NCI-H1694 (cell line): ENCODE data around the gene PEX5L.
A peak's percentile ranks its signal among the peaks of the same experiment; 100 is the strongest.

Experiments
- DNase-seq: peaks from one replicate; lab custom pipeline; 2025; lab: John Stamatoyannopoulos, UW

The PEX5L gene

DNA sequence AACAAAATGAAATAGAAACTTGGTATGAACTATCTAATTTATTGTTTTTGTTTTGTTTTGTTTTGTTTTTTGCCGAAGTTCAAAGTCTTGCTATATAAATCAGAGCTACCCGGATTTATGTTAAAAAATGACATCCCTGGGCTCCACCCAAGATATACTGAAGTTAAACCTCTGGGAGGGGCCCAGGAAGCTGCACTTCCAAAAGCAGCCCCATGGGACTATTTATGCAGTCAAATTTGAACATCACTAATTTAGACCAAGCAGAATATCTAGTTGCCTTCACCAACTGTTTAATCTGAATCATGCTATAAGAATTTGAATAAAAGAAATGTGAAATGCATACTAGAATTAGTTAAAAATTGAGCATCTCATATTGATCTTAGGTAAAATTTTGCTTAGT, 32.2 kb downstream of the PEX5L start:
- no peak for DNase-seq

DNA sequence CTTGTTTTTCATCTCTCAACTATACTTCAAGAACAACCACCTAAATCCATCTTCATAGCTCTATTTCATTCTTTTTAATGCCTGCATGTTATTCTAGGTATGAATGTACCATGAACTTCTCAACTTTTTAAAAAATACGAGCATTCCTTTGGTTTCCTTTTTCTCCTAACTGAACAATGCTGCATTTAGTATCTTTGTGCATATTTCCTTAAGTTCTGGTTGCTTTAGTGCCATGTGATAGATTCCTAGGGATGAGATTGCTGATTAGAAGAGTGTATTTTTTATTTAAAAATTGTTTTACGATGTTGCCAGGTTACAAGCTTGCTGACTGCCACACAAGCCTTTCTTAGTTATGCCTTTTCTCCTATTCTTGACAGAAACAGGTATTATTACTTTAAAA, 34.7 kb downstream of the PEX5L start:
- no peak for DNase-seq

DNA sequence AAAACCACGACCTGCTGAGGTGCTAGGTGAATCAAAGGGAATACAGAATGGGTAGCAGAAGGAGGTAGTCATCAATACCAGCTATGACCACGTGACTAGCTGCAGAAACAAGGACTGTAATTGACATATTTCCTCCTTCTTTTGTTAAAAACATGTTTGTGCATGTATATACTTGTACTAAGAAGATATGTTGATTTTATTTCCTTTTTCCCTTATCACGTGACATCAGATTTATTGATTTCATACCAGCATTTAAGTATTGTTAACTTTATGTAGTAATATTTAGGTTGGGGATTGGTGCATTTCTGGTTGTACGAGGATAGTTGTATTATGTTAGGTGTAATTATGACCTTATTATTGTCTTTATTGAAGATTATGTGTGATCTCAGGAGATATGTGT, 36.2 kb downstream of the PEX5L start:
- DNase-seq: no peak

DNA sequence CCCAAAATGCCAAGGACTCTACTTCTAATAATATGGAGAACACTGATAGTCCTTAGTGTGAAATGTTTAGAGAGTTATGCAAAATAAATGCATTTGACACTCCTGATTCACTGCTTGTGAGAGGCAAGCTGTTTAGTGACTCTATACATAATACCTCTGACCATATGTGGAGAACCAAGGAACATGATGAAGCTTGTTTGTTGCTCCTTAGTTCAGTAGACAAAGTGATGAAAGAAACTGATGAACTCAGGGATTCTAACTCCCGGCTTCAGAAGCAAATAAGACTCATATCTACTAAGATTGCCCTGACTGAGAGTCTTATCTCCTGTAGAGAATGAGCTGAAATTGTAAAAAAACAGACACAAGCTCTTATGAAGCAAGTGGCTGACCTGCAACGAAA, 41.3 kb downstream of the PEX5L start:
- no peak for DNase-seq

DNA sequence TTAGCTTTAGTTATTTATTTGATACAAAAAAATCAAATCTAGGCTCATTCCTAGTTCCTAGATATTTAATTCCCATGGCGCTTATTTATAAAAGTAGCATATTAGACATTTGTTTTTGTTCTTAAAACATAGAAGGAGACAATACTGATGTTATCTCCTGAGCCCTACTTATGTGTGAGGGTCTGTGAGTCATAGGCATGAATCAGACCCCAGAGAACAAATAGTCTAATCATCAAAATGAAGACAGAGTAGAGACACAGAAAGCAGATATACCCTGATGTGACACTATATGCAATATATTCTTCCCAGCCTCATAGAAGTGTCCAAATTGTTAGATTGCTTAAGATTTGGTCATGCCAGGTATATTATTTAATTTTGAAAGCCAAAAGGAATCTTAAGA, 44.9 kb downstream of the PEX5L start:
- no peak for DNase-seq

DNA sequence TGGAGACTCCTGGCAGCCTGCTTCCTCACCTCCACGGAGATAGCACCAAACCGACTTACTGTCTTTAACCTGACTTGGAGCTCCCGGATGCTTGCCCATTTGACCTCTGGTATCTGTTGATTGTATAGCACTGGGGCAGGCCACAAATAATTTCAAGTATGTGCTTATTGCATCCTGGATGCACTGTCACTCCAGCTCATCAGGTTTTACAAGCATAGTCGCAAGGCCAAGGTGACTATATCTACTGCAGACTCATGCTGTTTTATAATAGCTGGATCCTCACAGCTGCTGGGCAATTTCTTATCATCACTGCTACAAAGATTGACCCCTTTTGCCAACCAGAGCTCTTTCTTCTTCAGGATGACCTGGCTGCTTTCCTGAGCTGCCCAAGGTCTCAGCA, 45.6 kb downstream of the PEX5L start:
- no peak for DNase-seq

DNA sequence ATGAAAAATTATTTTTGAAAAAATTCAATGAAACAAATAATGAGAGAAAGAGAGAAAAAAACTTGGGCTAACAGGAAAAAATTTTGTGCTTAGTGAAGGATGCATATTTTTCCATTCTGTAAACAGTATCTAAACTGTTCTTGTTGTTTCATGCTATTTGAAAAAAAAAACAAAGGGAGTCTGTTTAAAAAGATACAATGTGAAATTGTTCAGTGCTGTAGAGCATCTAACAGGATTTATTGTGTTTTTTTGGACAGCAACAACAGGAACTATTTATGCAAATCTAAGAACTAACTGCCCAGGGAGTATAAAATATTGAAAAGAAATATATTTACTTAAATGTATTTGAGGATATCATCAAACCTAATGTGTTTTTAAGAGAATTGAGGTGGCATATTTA, 55.1 kb downstream of the PEX5L start:
- DNase-seq: no peak

DNA sequence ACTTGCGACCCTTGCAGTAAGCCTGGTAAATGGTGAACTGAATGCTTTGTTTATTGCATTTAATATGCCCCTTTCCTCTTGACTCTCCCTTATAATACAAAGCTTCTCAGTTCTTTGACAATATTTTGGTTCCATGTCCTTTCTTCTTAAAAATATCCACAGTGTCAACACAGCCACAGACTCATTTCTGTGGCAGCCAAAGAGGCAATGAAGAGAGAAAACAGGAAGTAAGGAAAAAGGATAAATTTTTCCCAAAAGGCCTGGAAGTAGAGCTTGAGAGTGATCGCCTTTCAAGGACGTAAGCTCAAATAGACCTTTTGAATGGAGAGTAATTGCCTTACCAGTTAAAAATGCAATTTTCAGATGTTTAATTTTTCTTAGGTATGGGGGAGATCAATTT, 59.4 kb downstream of the PEX5L start:
- DNase-seq: no peak

DNA sequence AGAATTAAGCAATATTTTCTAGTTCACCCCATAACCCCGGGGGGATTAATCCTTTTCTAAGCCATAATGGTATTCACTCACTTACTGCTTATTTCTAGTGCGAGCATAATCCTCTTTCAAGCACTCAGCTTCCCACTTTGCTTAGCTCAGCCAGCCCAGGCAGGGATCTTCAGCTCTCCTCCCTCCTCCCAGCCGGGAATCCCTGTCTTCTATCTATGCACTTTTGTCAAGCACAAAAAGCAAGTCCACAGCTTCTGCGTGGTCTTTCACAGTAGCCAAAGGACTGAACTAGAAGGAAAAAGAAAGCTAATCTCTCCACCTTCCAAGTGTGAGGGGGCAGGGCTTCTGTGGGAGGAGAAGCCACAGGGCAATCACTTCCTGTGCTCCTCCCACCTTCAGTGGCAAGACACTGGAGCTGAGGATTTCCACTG, 62.8 kb downstream of the PEX5L start:
- DNase-seq: no peak

DNA sequence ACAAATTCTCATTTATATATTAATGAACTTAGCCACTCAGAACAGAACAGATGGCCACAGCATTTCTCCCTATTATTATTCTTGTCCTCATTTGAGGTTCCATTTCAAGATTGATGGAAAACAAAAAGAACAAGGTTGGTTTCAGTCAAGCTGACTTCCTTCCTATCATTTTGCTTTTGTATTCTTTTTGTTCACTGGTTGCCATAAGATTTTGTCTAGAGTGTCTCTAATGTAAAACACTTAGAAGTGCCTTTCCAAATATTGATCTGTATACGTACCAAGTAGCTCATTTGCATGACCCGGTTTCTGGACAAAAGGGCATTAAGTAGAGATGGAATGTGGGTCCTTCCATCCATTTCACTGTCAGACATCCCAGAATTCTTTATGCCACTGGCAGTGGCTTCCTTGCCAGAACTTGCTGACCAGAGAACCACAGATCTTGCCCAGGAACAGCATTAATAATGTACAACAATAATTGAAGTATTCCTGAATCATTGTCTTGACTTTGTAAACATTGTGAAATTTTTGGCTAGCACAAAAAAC, 63.8 kb downstream of the PEX5L start:
- DNase-seq: no peak

DNA sequence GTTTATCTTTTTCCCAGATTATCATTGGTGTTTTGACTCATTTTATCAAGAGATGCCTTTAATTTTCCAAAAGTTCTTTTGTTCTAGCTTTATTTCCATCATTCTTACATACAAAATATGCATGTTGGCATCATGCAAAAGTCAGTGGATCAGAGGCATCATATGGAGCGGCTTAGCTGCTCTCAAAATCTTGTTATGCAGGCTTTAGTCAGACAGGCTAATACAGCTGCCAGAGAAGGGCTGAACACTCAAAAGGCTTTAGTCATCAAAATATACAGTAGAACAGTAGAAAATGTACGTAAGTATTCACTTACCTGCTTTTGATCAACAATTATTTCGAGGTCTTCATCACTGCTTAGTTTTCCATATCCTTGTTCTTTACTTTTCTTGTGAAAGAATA, 65.5 kb downstream of the PEX5L start:
- DNase-seq: no peak

DNA sequence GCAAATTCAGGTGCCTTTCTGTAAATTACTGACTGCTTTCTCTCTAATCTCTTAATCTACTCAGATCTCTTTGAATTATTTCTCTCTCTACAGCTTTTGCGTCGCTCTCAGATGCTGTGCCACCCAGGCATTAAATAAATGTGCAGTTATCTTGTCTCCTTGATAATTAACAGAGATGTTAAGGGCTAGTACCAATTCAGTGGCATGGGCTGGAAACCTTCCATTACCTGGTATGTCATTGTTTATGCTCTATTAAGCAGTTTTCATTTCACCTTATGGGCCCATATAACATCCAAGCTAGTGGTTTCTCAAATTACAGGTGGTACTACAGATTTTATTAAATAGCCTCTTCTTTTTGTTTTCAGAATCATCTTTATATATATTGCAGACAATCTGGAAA, 66.0 kb downstream of the PEX5L start:
- DNase-seq: no peak

DNA sequence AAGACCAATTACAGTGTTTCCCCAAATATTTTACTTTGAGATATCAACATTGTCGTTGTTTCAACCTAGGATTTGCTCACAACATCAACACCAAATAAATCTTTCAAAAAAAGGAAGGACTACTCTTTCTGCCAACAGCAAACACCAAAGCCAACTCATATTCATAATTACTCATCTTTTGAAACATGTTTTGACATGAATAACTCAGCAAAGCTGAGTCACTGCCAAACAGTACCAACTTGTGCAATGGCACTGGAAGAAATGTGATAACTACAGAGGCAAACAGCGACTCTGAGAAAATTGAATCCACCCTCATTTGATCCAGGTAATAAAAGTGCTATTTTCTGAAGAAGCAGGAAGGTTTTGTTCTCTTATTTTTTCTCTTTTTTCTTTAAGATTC, 67.2 kb downstream of the PEX5L start:
- peak; percentile 66 for DNase-seq

DNA sequence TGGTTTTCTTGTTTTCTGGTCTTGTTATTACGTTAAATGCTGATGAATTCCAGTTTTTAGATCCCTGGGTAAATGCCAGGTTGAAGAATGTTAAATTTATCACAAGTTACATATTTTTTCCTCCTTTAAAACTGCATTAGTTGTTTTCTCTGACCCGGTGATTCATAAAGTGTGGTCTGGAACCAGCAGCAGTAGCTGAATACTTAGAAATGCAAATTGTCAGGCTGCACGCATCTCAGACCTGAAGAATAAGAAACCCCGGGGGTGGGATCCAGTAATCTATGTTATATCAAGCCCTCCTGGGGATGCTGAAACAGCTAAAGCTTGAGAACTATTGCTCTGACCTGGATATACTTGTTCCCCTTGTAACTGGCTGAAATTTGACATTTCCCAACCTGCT, 69.1 kb downstream of the PEX5L start:
- DNase-seq: no peak

DNA sequence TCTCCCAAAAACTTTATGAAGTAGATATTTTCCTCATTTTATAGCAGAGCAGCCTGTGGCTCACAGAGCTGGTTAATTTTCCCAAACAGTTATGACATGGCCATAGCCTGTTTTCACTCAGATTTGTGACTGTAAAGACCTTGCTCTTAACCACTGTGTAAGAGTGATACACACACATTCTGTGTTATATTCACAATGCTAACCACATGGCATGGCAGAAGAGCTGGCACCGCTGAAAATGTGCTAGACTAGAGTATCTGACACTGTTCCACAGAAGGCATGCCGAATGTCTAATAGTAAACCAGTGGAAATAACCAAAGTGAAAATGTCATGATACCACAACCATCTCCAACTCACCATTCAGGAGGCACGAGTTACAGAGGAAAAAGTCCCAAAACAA, 71.8 kb downstream of the PEX5L start:
- no peak for DNase-seq

DNA sequence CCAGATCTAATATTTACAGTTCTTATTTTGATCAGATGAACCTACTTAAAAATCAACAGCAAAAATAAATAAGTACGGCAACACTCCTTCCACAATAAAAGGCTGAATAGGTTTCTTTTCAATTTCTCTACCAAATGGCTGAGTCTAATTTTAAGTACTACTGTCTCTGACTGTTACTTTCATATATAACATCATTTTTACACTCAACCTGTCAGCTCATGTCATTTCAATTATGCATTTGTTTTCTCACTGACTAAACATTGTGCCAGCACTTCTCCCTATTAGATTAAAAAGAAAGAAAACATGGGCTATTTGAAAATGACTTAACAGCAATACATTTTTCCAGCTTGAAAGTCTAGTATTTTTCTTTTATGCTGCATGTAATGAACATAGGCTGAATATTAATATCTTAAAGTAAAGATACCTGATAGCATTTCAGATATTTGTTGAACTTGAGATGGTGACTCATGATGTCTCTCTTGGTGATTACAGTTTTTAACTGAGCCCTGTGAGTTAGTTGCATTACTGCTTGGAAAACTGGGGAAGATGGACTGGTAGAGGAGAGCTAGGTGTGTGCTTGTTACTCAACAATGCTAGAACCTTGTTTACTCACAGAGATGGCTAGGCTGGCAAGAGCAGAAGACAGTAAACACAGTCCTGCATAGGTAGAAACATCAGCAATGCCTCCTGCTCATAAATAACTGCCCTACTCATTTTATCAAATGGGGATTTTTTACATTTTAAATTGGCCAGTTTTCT, 73.9 kb downstream of the PEX5L start:
- DNase-seq: no peak

DNA sequence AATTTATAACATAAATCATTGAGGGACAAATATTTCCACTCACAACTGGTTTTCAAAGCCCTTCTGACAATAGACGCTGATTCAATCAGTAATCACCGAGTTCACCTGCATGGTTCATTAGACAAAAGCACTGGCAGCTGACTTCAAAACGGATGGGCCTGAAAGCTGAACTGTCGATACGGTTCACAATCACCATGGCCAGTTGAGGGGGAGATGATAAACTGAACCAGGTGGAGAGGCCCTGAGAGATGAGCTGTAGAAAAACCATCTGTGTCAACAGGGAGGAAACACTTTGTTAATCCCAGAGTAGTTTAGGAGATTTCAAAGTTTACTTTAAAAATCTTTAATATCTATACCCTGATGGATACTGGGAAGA, 75.0 kb downstream of the PEX5L start:
- DNase-seq: no peak

DNA sequence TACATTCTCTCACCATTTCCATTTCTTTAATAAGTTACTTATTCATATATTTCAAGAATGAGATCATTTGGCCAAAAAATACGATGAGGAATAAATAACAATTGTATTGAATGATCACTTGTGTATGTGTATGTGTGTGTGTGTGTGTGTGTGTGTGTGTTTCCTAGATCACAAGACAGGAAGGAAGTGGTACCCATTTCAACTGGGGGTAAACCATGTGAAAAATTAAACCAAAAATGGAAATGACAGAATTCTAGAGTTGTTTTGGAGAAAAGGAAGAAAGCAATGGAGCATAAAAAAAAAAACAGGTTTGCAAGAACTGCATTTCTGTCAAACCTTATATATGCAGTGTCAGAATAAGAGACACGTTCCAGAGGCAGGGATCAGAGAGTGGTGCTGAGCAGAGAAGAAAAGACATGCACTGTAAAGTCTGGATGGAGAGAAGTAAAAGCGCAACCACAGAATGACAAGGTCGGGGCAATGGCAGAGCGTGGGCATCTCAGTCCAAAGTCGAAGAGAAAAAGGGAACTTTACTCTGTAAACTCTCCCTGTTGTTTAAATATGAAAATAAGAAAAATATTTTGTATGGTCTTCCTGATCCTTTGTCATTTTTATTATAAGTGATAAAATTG, 75.5 kb downstream of the PEX5L start:
- no peak for DNase-seq

DNA sequence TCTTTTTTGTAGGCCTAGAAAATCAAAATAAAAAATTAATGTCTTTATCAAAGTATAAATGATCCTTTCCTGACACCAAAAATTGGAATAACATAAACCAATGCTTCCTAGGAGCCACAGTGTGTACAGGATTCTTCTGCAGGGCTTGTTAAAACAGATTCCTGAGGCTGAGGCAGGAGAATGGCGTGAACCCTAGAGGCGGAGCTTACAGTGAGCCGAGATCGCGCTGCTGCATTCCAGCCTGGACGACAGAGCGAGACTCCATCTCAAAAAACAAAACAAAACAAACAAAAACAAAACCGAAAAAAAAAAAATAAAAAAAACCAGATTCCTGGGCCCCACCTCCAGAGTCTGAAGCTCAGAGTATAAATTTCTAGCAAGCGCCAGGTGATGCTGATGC, 78.0 kb downstream of the PEX5L start:
- no peak for DNase-seq

DNA sequence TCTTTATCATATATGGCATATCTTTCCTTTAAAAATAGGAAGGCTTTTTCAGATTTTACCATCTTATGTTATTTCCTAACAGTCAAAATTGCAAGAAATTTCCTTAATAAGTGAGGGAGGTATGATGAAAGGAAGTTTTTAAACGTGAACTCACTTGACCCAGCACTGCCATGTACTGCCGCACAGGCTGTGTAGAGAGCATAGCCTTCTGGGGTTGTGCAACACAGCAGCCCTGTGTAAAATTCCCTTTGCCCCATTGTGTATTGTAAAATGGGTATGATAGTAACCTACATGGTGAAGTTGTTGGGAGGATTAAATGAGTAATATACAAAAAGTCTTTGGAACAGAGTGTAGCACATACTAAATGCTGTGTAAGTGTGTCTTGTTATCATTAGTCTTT, 78.6 kb downstream of the PEX5L start:
- no peak for DNase-seq

DNA sequence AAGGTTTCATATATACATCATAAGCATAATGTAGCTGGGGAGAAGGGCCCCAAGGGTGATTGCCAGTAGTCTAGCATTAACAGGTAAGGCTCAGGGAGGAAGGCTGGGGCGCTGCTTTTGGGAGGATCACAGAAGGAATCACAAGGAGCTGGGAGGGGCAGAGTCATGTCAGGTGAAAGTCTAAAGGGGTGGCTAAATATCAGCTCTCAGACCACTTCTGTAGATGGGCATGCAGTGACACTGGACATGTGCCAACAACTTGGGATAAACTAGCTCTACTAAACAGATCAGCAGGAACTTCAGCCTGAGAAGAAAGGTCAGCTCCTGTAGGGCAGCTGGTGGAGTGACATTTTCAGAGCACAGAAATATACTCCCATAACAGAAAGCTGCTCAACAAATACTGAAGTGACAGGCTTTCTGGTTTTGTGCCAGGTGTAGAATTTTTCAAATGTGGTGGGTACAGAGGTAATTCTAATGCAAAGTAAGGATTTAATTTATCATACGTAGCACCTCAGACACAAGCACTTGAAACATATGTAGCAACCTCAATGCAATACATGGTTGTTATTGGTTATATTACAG, 79.4 kb downstream of the PEX5L start:
- no peak for DNase-seq

DNA sequence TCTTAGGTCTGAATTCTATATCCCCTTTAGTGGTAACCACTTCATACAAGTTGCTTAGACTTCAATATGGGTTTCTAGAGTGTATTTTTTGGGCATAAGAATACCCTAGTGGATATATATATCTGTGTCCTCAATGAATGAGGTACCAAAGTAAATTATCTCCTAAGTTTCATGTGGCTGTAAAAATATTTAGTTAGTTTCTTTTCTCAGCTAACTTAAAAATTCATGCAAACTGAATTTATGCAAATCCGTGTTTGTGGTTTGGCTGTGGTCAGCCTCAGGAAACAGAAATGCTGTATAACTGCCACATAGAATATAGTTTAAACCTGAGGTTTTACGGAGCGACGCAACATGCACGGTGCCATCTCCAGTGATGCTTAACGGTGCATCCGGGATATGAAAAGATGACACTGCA, 80.3 kb downstream of the PEX5L start:
- no peak for DNase-seq

DNA sequence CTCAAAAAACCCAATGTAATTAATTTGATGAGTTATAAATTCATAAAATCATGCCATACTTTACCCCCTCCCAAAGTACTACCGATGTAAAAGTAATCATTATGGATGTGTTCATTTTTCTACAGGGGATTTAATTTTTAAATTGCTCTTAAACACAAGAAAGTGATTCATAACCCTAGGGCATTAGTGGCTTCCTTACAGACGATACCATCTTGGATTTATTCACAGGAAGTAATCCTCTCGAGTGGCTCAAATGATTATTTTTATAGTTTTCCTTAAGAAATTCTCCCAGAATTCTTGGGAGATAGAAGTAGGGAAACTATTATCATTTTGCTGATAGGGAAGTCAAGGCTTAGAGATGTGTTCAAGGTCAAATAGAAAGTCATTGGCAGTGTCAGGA, 80.9 kb downstream of the PEX5L start:
- no peak for DNase-seq
